ENCODE measurements around the gene LRRC51. TPM values are rescaled to one million over a fixed set of nuclear protein-coding genes. Genes with fewer than 3 reads are reported as not detected.

The LRRC51 gene
- total and polyA plus RNA-seq, 2 donors (not counting 1 experiment from before 2014, with no cell fraction given), result 5.0 to 6.9 TPM

GRCh38 chr11:72038491-72038890, 42.2 kb upstream of the LRRC51 start:
- H3K4me3 ChIP-seq (replicated peaks in 1 of 4; ENCODE audit: control extremely low read depth in 1 of 4, insufficient read depth in 1 of 4, low read depth in 3 of 4, low read length in 4 of 4), result peak overlapping the region; percentile 47 to 96 (median 76)
- H3K9me3 ChIP-seq (ENCODE audit: control insufficient read depth, insufficient read depth, low read depth, low read length), result no peaks in the 10 kb centered on the region
- no peaks in the 10 kb centered on the region for H4K20me1 ChIP-seq (ENCODE audit: control insufficient read depth, extremely low read depth, insufficient read depth, low read length)
- no peak overlapping the region for H2AFZ ChIP-seq (ENCODE audit: low read length)
- peak overlapping the region; percentile 92 for H3K27ac ChIP-seq (ENCODE audit: insufficient read depth, low read length)
- peak overlapping the region; percentile 48 for H3K9ac ChIP-seq (ENCODE audit: insufficient read depth, low read length)
- peaks cover 18% of the 10 kb centered on the region for H3K4me1 ChIP-seq (ENCODE audit: control insufficient read depth, extremely low read depth, insufficient read depth, low read length)
- no peaks in the 10 kb centered on the region for H3K36me3 ChIP-seq (ENCODE audit: control insufficient read depth, insufficient read depth, low read length)
- DNase-seq (ENCODE audit: low read depth in 2 of 2), result peak; percentile 75 to 89
- H3K79me2 ChIP-seq (ENCODE audit: control insufficient read depth, insufficient read depth, low read length), result peaks cover 72% of the 10 kb centered on the region
- H3K27me3 ChIP-seq (ENCODE audit: control insufficient read depth, insufficient read depth, low read length), result no peaks in the 10 kb centered on the region
- peak overlapping the region; percentile 97 for H3K4me2 ChIP-seq (ENCODE audit: extremely low read depth, insufficient read depth, low read length)
- TF ChIP-seq CTCF (conservative IDR thresholded peaks at IDR 0.05 in 1 of 2, IDR thresholded peaks at IDR 0.05 in 1 of 2; ENCODE audit: low read depth in 1 of 2, low read length in 2 of 2) (no peak), EZH2 (IDR thresholded peaks at IDR 0.05; ENCODE audit: low read length, missing control alignments) (no peak)

GRCh38 chr11:72039031-72039855, 41.4 kb upstream of the LRRC51 start:
- Histone ChIP-seq H3K27me3 (ENCODE audit: control insufficient read depth, insufficient read depth, low read length) (no peaks in the 10 kb centered on the region), H3K27ac (ENCODE audit: insufficient read depth, low read length) (peak overlapping the region; percentile 92), H3K4me3 (replicated peaks in 1 of 4; ENCODE audit: control extremely low read depth in 1 of 4, insufficient read depth in 1 of 4, low read depth in 3 of 4, low read length in 4 of 4) (peak overlapping the region; percentile 47 to 96 (median 76)), H3K9me3 (ENCODE audit: control insufficient read depth, insufficient read depth, low read depth, low read length) (no peaks in the 10 kb centered on the region), H3K36me3 (ENCODE audit: control insufficient read depth, insufficient read depth, low read length) (no peaks in the 10 kb centered on the region), H3K9ac (ENCODE audit: insufficient read depth, low read length) (peak overlapping the region; percentile 79), H3K4me1 (ENCODE audit: control insufficient read depth, extremely low read depth, insufficient read depth, low read length) (peaks cover 18% of the 10 kb centered on the region), H4K20me1 (ENCODE audit: control insufficient read depth, extremely low read depth, insufficient read depth, low read length) (no peaks in the 10 kb centered on the region), H2AFZ (ENCODE audit: low read length) (no peak overlapping the region), H3K4me2 (ENCODE audit: extremely low read depth, insufficient read depth, low read length) (peak overlapping the region; percentile 97), H3K79me2 (ENCODE audit: control insufficient read depth, insufficient read depth, low read length) (peaks cover 73% of the 10 kb centered on the region)
- peak; percentile 28 to 81 for DNase-seq (ENCODE audit: low read depth in 2 of 2)
- TF ChIP-seq CTCF (conservative IDR thresholded peaks at IDR 0.05 in 1 of 2, IDR thresholded peaks at IDR 0.05 in 1 of 2; ENCODE audit: low read depth in 1 of 2, low read length in 2 of 2) (no peak), EZH2 (IDR thresholded peaks at IDR 0.05; ENCODE audit: low read length, missing control alignments) (no peak)

GRCh38 chr11:72039856-72040401, 40.7 kb upstream of the LRRC51 start:
- Histone ChIP-seq H3K27ac (ENCODE audit: insufficient read depth, low read length) (peak overlapping the region; percentile 92), H3K4me3 (replicated peaks in 1 of 4; ENCODE audit: control extremely low read depth in 1 of 4, insufficient read depth in 1 of 4, low read depth in 3 of 4, low read length in 4 of 4) (peak overlapping the region; percentile 47 to 96 (median 76))

More at GRCh38 chr11:72039856-72040401, 40.7 kb upstream of the LRRC51 start:
- no peak for DNase-seq (ENCODE audit: low read depth in 2 of 2)
- H3K4me1 ChIP-seq (ENCODE audit: control insufficient read depth, extremely low read depth, insufficient read depth, low read length), result peaks cover 18% of the 10 kb centered on the region
- TF ChIP-seq EZH2 (IDR thresholded peaks at IDR 0.05; ENCODE audit: low read length, missing control alignments) (no peak), CTCF (conservative IDR thresholded peaks at IDR 0.05 in 1 of 2, IDR thresholded peaks at IDR 0.05 in 1 of 2; ENCODE audit: low read depth in 1 of 2, low read length in 2 of 2) (no peak)
- H4K20me1 ChIP-seq (ENCODE audit: control insufficient read depth, extremely low read depth, insufficient read depth, low read length), result no peaks in the 10 kb centered on the region
- peak overlapping the region; percentile 97 for H3K4me2 ChIP-seq (ENCODE audit: extremely low read depth, insufficient read depth, low read length)
- H3K36me3 ChIP-seq (ENCODE audit: control insufficient read depth, insufficient read depth, low read length), result no peaks in the 10 kb centered on the region
- no peaks in the 10 kb centered on the region for H3K9me3 ChIP-seq (ENCODE audit: control insufficient read depth, insufficient read depth, low read depth, low read length)
- peaks cover 70% of the 10 kb centered on the region for H3K79me2 ChIP-seq (ENCODE audit: control insufficient read depth, insufficient read depth, low read length)
- no peak overlapping the region for H2AFZ ChIP-seq (ENCODE audit: low read length)
- no peaks in the 10 kb centered on the region for H3K27me3 ChIP-seq (ENCODE audit: control insufficient read depth, insufficient read depth, low read length)
- peak overlapping the region; percentile 79 for H3K9ac ChIP-seq (ENCODE audit: insufficient read depth, low read length)
